HFF-Myc (cell line): ENCODE results near the gene CACNA2D3.

Experiments used
- DNase-seq: peaks from one replicate; pipeline ENCODE4 v3.0.0-alpha.2; 2011; ENCODE audit warnings: low read depth; ENCODE audit errors: extremely low read depth
- H3K4me3 ChIP-seq: replicated peaks from 2 replicates; pipeline ENCODE4 v1.5.1; 2011; ENCODE audit warnings: low read depth, mild to moderate bottlenecking, control low read depth, low read length
- CTCF ChIP-seq: IDR thresholded peaks from 2 replicates; pipeline ENCODE4 v1.5.1; 2012; ENCODE audit warnings: mild to moderate bottlenecking, low read depth, low read length, control low read depth; ENCODE audit errors: missing control alignments

The CACNA2D3 gene

GRCh38 chr3:54719914-54720313, 597.6 kb downstream of the CACNA2D3 start:
- no peak overlapping the region for H3K4me3 ChIP-seq
- no peak for TF ChIP-seq CTCF
- no peak for DNase-seq

GRCh38 chr3:54720604-54721003, 598.3 kb downstream of the CACNA2D3 start:
- no peak overlapping the region for H3K4me3 ChIP-seq
- TF ChIP-seq CTCF = no peak
- no peak for DNase-seq

- no peak overlapping the region for H3K4me3 ChIP-seq
- no peak for DNase-seq
- TF ChIP-seq CTCF = no peak
These were observed 609.5 kb downstream of the CACNA2D3 start for GRCh38 chr3:54731732-54732445.

- TF ChIP-seq CTCF = no peak
- no peak for DNase-seq
- H3K4me3 ChIP-seq = no peak overlapping the region
These were observed 611.0 kb downstream of the CACNA2D3 start for GRCh38 chr3:54733106-54734006.

- DNase-seq = no peak
- no peak for TF ChIP-seq CTCF
- H3K4me3 ChIP-seq = no peak overlapping the region
These were observed 614.1 kb downstream of the CACNA2D3 start for GRCh38 chr3:54736459-54736858.

GRCh38 chr3:54743755-54744154, 621.4 kb downstream of the CACNA2D3 start:
- no peak for TF ChIP-seq CTCF
- no peak for DNase-seq
- no peak overlapping the region for H3K4me3 ChIP-seq
